Measurements from ENCODE around the gene DHX9. TPM values are rescaled to one million over a fixed set of nuclear protein-coding genes. Genes with fewer than 3 reads are reported as not detected.

DHX9 gene
- total and polyA plus RNA-seq, 2 of the 13 experiments (the other 11 are each of a cell fraction or from before 2014, with no cell fraction given): 84.8 to 211 TPM

- no peak overlapping the region for H3K4me3 ChIP-seq (replicated peaks in 1 of 3; ENCODE audit: insufficient read depth in 1 of 3, low read depth in 2 of 3, low read length in 3 of 3)
Observed at GRCh38 chr1:182845894-182846293, 6.7 kb downstream of the DHX9 start.

More at GRCh38 chr1:182845894-182846293, 6.7 kb downstream of the DHX9 start:
- DNase-seq (ENCODE audit: low spot score) (no peak), FAIRE-seq (no peak), ATAC-seq (no peak; the same call in 2 of the 3 replicates)
- in situ Hi-C loops (cut with HindIII; ENCODE audit: extremely low pct_ligation_motif_present, low pct_unique_long_range_greater_than_20kb) (loop anchor here (5.0 kb wide), 1 partner anchor 36 kb away; no protein-coding TSS in a partner anchor), intact Hi-C loops (cut with micrococcal nuclease; ENCODE audit: unreplicated experiment) (no loop called here)
- Histone ChIP-seq H3K27me3 (ENCODE audit: control insufficient read depth in 1 of 2, insufficient read depth in 2 of 2, low read length in 2 of 2) (no peaks in the 10 kb centered on the region), H3K79me2 (ENCODE audit: insufficient read depth, low read length) (peaks cover 96% of the 10 kb centered on the region), H3K27ac (ENCODE audit: extremely low read length, insufficient read depth, low read length) (no peak overlapping the region), H3K9ac (ENCODE audit: insufficient read depth, low read depth, low read length) (no peak overlapping the region), H3K4me2 (ENCODE audit: low read depth, low read length) (no peak overlapping the region), H2AFZ (ENCODE audit: low read length) (no peak overlapping the region), H3K9me3 (ENCODE audit: low read length) (no peaks in the 10 kb centered on the region), H3K4me1 (ENCODE audit: insufficient read depth, low read length) (peaks cover 30% of the 10 kb centered on the region), H4K20me1 (ENCODE audit: insufficient read depth, low read length) (peaks cover 69% of the 10 kb centered on the region), H3K36me3 (replicated peaks in 1 of 2; ENCODE audit: control insufficient read depth in 1 of 2, insufficient read depth in 2 of 2, low read length in 2 of 2) (peaks cover 17 to 78% of the 10 kb centered on the region in 2 experiments)
- CTCF ChIA-PET (ENCODE audit: low intra/inter-chr PET ratio, low total read pairs): no interaction called here
- TF ChIP-seq DNMT3B (CRISPR knock-in tag; conservative IDR thresholded peaks at IDR 0.05) (no peak), FOSL2 (CRISPR knock-in tag; IDR thresholded peaks at IDR 0.05) (no peak), ZSCAN22 (CRISPR knock-in tag; IDR thresholded peaks at IDR 0.05) (no peak), RBFOX2 (IDR thresholded peaks at IDR 0.05; ENCODE audit: low read depth, low read length) (0 out of 2 replicates have a peak, but pooled peaks have one; percentile 32), ZFP91 (CRISPR knock-in tag; IDR thresholded peaks at IDR 0.05; ENCODE audit: borderline replicate concordance) (no peak), ETV6 (CRISPR knock-in tag; conservative IDR thresholded peaks at IDR 0.05) (no peak), ZNF138 (CRISPR knock-in tag; IDR thresholded peaks at IDR 0.05; ENCODE audit: low read depth) (no peak), ZNF274 (CRISPR knock-in tag; IDR thresholded peaks at IDR 0.05) (no peak), RBM22 (optimal IDR thresholded peaks at IDR 0.05; ENCODE audit: low read length) (peak; percentile 32)
- TF ChIP-seq, protein P1, sequence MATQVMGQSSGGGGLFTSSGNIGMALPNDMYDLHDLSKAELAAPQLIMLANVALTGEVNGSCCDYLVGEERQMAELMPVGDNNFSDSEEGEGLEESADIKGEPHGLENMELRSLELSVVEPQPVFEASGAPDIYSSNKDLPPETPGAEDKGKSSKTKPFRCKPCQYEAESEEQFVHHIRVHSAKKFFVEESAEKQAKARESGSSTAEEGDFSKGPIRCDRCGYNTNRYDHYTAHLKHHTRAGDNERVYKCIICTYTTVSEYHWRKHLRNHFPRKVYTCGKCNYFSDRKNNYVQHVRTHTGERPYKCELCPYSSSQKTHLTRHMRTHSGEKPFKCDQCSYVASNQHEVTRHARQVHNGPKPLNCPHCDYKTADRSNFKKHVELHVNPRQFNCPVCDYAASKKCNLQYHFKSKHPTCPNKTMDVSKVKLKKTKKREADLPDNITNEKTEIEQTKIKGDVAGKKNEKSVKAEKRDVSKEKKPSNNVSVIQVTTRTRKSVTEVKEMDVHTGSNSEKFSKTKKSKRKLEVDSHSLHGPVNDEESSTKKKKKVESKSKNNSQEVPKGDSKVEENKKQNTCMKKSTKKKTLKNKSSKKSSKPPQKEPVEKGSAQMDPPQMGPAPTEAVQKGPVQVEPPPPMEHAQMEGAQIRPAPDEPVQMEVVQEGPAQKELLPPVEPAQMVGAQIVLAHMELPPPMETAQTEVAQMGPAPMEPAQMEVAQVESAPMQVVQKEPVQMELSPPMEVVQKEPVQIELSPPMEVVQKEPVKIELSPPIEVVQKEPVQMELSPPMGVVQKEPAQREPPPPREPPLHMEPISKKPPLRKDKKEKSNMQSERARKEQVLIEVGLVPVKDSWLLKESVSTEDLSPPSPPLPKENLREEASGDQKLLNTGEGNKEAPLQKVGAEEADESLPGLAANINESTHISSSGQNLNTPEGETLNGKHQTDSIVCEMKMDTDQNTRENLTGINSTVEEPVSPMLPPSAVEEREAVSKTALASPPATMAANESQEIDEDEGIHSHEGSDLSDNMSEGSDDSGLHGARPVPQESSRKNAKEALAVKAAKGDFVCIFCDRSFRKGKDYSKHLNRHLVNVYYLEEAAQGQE (IDR thresholded peaks at IDR 0.05; ENCODE audit: borderline replicate concordance in 1 of 2, low read depth in 1 of 2, low read length in 2 of 2): no peak
- TF ChIP-seq, protein P2, sequence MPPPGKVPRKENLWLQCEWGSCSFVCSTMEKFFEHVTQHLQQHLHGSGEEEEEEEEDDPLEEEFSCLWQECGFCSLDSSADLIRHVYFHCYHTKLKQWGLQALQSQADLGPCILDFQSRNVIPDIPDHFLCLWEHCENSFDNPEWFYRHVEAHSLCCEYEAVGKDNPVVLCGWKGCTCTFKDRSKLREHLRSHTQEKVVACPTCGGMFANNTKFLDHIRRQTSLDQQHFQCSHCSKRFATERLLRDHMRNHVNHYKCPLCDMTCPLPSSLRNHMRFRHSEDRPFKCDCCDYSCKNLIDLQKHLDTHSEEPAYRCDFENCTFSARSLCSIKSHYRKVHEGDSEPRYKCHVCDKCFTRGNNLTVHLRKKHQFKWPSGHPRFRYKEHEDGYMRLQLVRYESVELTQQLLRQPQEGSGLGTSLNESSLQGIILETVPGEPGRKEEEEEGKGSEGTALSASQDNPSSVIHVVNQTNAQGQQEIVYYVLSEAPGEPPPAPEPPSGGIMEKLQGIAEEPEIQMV (CRISPR knock-in tag; IDR thresholded peaks at IDR 0.05; ENCODE audit: low read depth): no peak
- WGBS (ENCODE audit: low lambda C conversion rate): 91% methylated on average over 5 of the region's 5 CpGs
- no TSS peak for BruUV-seq (replicated peaks)
- POLR2A ChIA-PET: no interaction called here
